GM12873 (cell line): ENCODE data around the gene CAPRIN1.

Source experiments
- TF ChIP-seq, protein P1 (sequence below): IDR thresholded peaks from 2 replicates; pipeline ENCODE4 v1.5.1; 2012; ENCODE audit warnings: low read depth, mild to moderate bottlenecking, moderate library complexity, low read length, control low read depth; ENCODE audit not compliant: insufficient read depth; ENCODE audit errors: missing control alignments

CAPRIN1 gene

DNA sequence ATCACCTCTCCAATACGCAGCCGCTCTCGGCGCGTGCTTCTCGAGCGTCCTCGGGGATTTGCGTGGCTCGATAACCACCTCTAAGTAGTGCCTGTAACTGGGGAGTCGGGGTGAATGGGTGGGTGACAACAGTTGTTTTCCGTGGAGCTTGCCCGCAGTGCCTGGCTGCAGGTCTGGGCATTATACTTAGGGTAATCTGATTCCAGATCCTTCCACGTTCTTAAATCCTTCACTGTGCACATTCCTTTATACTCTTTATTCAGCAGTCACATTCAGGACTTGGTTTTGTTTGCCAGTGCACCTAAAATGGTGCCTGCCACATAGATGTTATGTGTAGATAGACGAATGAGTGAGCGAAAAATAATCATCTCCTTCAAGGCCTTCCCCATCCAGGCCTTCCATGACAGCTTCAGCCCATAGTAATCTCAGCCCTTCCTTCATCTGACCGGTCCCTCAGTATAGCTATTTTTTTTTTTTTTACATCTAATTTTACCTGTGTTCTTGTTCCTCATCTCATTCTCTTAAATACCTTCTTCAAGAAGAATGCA lies 54.5 kb downstream of the CAPRIN1 start:
- TF ChIP-seq, protein P1, sequence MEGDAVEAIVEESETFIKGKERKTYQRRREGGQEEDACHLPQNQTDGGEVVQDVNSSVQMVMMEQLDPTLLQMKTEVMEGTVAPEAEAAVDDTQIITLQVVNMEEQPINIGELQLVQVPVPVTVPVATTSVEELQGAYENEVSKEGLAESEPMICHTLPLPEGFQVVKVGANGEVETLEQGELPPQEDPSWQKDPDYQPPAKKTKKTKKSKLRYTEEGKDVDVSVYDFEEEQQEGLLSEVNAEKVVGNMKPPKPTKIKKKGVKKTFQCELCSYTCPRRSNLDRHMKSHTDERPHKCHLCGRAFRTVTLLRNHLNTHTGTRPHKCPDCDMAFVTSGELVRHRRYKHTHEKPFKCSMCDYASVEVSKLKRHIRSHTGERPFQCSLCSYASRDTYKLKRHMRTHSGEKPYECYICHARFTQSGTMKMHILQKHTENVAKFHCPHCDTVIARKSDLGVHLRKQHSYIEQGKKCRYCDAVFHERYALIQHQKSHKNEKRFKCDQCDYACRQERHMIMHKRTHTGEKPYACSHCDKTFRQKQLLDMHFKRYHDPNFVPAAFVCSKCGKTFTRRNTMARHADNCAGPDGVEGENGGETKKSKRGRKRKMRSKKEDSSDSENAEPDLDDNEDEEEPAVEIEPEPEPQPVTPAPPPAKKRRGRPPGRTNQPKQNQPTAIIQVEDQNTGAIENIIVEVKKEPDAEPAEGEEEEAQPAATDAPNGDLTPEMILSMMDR: no peak

DNA sequence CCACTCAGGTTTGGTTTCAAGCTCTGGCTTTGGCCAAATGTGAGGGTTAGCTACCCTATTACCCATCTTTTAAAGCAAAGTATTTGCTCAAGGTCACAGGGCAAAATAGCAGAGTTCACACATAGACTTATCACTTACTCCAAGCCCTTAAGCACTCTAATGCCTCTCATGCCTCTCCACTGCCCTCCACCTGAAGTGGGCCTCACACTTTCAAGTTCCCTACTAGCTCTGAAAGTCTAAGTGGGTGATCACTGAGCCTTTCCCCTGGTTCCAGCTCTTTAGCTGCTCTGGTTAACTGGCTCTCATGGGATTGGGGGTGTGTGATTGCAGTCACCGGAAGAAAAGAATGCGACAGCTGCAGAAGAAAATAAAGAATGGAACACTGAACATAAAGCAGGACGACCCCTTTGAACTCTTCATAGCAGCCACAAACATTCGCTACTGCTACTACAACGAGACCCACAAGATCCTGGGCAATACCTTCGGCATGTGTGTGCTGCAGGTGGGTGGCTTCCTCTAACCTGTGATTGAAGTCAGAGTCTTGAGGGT lies 60.3 kb downstream of the CAPRIN1 start:
- TF ChIP-seq, protein P1: no peak

DNA sequence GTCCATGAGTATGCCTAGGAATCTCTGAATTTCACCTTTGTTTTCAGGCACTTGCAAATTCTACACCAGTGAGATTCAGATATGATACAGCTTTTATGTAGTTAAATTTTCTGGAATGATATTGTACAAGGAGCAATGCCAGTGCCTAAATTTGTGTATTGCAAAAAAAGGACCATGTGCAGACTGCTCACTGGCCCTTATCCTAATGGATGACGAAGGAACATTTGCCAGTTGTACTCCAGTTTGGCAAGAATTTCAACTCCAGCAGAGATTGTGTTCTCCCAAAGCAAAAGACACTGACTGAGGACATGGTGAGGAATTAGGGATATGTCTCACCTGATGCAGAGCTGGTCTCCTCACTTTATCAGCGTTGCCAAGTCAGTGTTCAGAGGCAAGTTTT lies 62.5 kb downstream of the CAPRIN1 start:
- TF ChIP-seq, protein P1: no peak

DNA sequence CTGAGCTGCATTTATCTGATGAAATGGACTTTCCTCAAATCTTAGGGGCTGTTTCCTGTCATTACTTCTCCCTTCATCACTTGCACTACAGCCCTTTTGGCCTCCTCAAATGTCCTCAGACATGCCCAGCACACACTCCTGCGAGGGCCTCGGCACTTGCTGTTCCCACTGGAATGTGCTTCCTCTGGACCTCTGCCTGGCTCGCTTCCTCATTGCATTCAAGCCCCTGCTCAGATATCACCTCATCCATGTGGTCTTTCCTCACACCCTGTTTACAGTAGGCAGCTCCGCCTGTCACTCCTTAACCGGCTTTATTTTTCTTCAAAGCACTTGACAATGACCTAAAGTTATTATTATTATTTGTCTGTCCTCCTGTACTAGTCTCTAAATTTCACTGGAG lies 62.9 kb downstream of the CAPRIN1 start:
- TF ChIP-seq, protein P1: no peak

DNA sequence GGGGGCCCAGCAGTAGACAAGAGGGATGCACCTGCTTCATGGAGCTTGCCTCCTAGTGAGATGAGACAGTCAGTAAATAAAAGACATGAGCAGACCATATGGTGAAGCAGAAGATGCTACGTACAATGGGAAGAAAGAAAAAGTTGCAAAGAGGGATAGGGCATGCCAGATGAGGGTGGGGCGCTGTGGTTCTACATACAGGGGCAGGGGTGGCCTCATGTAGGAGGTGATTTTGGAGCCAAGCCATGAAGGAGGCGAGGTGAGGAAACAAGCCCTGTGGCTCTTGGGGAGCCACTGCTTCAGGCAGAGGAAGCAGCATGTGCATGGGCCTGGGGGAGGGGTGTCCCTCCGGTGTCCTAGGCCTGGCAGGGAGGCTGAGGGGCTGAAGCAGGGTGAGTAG lies 69.1 kb downstream of the CAPRIN1 start:
- TF ChIP-seq, protein P1: no peak

DNA sequence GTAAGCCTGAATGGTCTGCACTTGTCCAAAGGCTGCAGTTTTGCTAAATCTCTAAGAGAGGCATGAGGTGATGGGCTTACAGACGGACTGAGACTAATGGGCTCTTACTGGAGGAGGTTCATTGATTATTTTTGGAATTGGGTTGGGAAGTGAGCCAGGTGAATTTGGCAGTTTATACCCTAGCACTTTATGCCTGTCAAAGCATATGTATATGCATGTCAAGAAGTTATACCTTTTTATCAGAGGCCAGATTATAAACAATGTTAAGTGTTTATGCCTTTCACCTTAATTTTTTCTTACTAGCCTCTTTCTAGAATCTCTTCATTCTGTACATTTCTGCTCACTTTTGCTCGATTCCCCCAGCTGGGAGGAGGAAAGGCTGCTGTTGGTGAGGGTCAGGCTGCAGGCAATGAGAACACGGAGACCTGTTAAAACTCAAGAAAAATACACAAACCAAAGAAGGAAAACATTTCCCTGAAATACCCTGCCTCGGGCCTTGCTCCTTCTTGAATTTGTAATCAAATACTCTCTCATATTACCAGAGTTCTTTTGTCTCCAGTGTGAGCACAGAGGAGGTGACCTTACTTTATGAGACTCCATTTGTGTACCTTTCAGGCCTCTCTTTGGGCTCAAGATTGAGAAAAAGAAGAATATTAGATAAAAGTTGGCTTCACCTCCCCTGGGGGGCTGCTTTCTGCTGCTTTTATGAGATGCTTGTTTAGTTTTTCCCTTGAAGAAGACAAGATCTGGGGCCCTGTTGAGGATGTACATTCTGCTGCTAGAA lies 73.5 kb downstream of the CAPRIN1 start:
- TF ChIP-seq, protein P1: no peak

DNA sequence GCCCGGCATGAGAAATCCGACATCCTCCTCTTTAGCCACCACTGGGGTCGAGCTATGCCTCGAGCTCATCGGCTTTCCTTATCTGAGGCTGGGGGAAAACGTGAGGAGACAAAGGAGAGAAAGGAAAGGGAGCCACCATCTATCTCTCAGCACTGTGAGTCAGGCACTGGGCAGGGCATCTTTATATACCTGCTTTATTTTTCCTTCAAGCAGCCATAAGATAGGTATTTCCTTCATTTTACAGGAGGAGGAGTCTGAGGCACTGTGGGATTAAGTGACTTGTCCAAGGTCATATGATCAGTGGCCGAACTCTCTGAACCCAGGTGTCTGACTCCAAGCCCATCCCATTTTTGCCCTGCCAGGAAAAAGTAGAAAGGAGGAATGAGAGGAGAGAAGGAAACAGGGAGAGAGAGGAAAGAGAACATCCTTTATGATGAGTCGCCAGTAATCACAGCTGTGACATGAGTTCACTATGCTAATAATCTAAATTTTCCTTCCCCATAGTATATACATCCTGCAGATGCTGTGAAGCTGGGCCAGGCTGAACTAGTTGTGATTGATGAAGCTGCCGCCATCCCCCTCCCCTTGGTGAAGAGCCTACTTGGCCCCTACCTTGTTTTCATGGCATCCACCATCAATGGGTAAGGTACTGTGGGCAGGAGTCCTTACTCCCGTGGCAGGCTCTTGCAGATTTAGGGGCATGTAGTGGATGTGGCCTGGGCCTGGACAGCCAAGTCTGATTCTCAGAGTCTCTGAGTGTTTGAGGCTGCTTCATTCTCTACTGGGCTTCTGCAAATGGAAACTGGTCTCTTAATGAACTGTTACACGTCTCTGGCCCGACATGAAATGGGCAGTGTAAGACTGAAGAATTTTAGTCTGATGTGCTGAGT lies 75.7 kb downstream of the CAPRIN1 start:
- TF ChIP-seq, protein P1: no peak
